LNCaP clone FGC (cell line): ENCODE data around the gene FLCN.

Source experiments
- DNase-seq: peaks from one replicate; pipeline ENCODE4 v3.0.0-alpha.2; 2011; ENCODE audit warnings: low read depth
- H3K4me3 ChIP-seq: 2 replicates; pipeline ENCODE4 v1.5.1; 2011; ENCODE audit warnings: mild to moderate bottlenecking, low read depth, low read length, control low read depth
- CTCF ChIP-seq: IDR thresholded peaks from 2 replicates; pipeline ENCODE4 v1.5.1; 2012; ENCODE audit warnings: mild to moderate bottlenecking; ENCODE audit not compliant: control insufficient read depth, insufficient read depth; ENCODE audit errors: extremely low read depth

The FLCN gene

GRCh38 chr17:17221329-17221728, 15.6 kb downstream of the FLCN start:
- no peak for TF ChIP-seq CTCF
- DNase-seq: no peak
- no peak overlapping the region for H3K4me3 ChIP-seq

GRCh38 chr17:17220529-17220928, 16.4 kb downstream of the FLCN start:
- H3K4me3 ChIP-seq: no peak overlapping the region
- TF ChIP-seq CTCF: no peak
- no peak for DNase-seq

- TF ChIP-seq CTCF: no peak
- DNase-seq: no peak
- no peak overlapping the region for H3K4me3 ChIP-seq
Observed at GRCh38 chr17:17217995-17218394, 19.0 kb downstream of the FLCN start.

- no peak for DNase-seq
- peak; percentile 49 for TF ChIP-seq CTCF
- no peak overlapping the region for H3K4me3 ChIP-seq
Observed at GRCh38 chr17:17216776-17217175, 20.2 kb downstream of the FLCN start.

GRCh38 chr17:17216236-17216635, 20.7 kb downstream of the FLCN start:
- TF ChIP-seq CTCF: no peak
- H3K4me3 ChIP-seq: no peak overlapping the region

GRCh38 chr17:17215575-17215974, 21.4 kb downstream of the FLCN start:
- DNase-seq: no peak

More at GRCh38 chr17:17216236-17216635, 20.7 kb downstream of the FLCN start:
- DNase-seq: no peak

More at GRCh38 chr17:17215575-17215974, 21.4 kb downstream of the FLCN start:
- H3K4me3 ChIP-seq: no peak overlapping the region
- TF ChIP-seq CTCF: no peak
